H9 (cell line): ENCODE data around the gene AP3S1. TPM values are rescaled to one million over a fixed set of nuclear protein-coding genes. Genes with fewer than 3 reads are reported as not detected.

ENCODE experiments used
- DNase-seq: peaks from one replicate; pipeline ENCODE4 v3.0.0-alpha.2; 2017
- H2AFZ ChIP-seq: one replicate; pipeline ENCODE4 v1.6.1; 2013; ENCODE audit warnings: mild to moderate bottlenecking, low read length, control low read depth, moderate library complexity
- H2AK5ac ChIP-seq: 2 replicates; pipeline ENCODE4 v1.6.1; 2013; ENCODE audit warnings: low read length, control low read depth, mixed read lengths; ENCODE audit not compliant: insufficient read length
- H2BK120ac ChIP-seq: one replicate; pipeline ENCODE4 v1.6.1; 2013; ENCODE audit warnings: low read depth, mild to moderate bottlenecking, low read length, control low read depth, inconsistent platforms; ENCODE audit not compliant: poor library complexity, severe bottlenecking
- H2BK12ac ChIP-seq: 2 replicates; pipeline ENCODE4 v1.6.1; 2013; ENCODE audit warnings: low read length, control low read depth, mixed read lengths, low read depth; ENCODE audit not compliant: insufficient read length
- H2BK15ac ChIP-seq: 2 replicates; pipeline ENCODE4 v1.6.1; 2013; ENCODE audit warnings: low read depth, low read length, control low read depth
- H2BK20ac ChIP-seq: one replicate; pipeline ENCODE4 v1.6.1; 2013; ENCODE audit warnings: low read depth, mild to moderate bottlenecking, low read length, control low read depth, inconsistent platforms; ENCODE audit not compliant: poor library complexity, severe bottlenecking
- H2BK5ac ChIP-seq: 2 replicates; pipeline ENCODE4 v1.6.1; 2013; ENCODE audit warnings: low read length, control low read depth, mixed read lengths; ENCODE audit not compliant: insufficient read length
- H3K14ac ChIP-seq: 2 replicates; pipeline ENCODE4 v1.6.1; 2013; ENCODE audit warnings: low read length, control low read depth; ENCODE audit not compliant: insufficient read depth
- H3K18ac ChIP-seq: 2 replicates; pipeline ENCODE4 v1.6.1; 2013; ENCODE audit warnings: low read depth, mild to moderate bottlenecking, mixed read lengths, low read length, control low read depth; ENCODE audit not compliant: insufficient read length
- H3K23ac ChIP-seq: 2 replicates; pipeline ENCODE4 v1.6.1; 2013; ENCODE audit warnings: low read length, control low read depth, mixed read lengths, low read depth; ENCODE audit not compliant: insufficient read length
- H3K23me2 ChIP-seq: 2 replicates; pipeline ENCODE4 v1.6.1; 2013; ENCODE audit warnings: low read depth, mild to moderate bottlenecking, mixed read lengths, low read length, control low read depth; ENCODE audit not compliant: insufficient read length, poor library complexity, severe bottlenecking
- H3K27ac ChIP-seq: 2 replicates; pipeline ENCODE4 v1.5.1; 2013; ENCODE audit warnings: low read length, control low read depth, mixed read lengths, low read depth; ENCODE audit not compliant: insufficient read length
- H3K27me3 ChIP-seq: 2 replicates; pipeline ENCODE4 v1.6.1; 2013; ENCODE audit warnings: low read length, control low read depth, inconsistent platforms; ENCODE audit not compliant: insufficient read depth
- H3K4ac ChIP-seq: 2 replicates; pipeline ENCODE4 v1.6.1; 2013; ENCODE audit warnings: low read depth, mild to moderate bottlenecking, control low read depth, inconsistent platforms, low read length, moderate library complexity
- H3K4me1 ChIP-seq: 2 replicates; pipeline ENCODE4 v1.6.1; 2013; ENCODE audit warnings: low read length, control low read depth, inconsistent platforms; ENCODE audit not compliant: insufficient read depth
- H3K4me2 ChIP-seq: 2 replicates; pipeline ENCODE4 v1.6.1; 2013; ENCODE audit warnings: low read length, control low read depth, mixed read lengths; ENCODE audit not compliant: insufficient read length, insufficient read depth
- H3K56ac ChIP-seq: 2 replicates; pipeline ENCODE4 v1.6.1; 2013; ENCODE audit warnings: low read depth, mild to moderate bottlenecking, mixed read lengths, low read length, control low read depth; ENCODE audit not compliant: insufficient read length
- H3K79me1 ChIP-seq: 2 replicates; pipeline ENCODE4 v1.6.1; 2013; ENCODE audit warnings: low read depth, mild to moderate bottlenecking, moderate library complexity, low read length, control low read depth, inconsistent platforms; ENCODE audit not compliant: insufficient read depth, poor library complexity, severe bottlenecking
- H3K79me2 ChIP-seq: 2 replicates; pipeline ENCODE4 v1.6.1; 2013; ENCODE audit warnings: low read length, control low read depth, inconsistent platforms; ENCODE audit not compliant: insufficient read depth
- H3K9ac ChIP-seq: 2 replicates; pipeline ENCODE4 v1.6.1; 2013; ENCODE audit warnings: low read length, control low read depth, mixed read lengths; ENCODE audit not compliant: insufficient read length; ENCODE audit errors: extremely low read depth
- H3K9me3 ChIP-seq: one replicate; pipeline ENCODE4 v1.6.1; 2013; ENCODE audit warnings: low read depth, low read length, inconsistent platforms; ENCODE audit not compliant: control insufficient read depth
- H3T11ph ChIP-seq: one replicate; pipeline ENCODE4 v1.6.1; 2013; ENCODE audit warnings: mild to moderate bottlenecking, low read length, control low read depth, inconsistent platforms
- H4K20me1 ChIP-seq: one replicate; pipeline ENCODE4 v1.6.1; 2013; ENCODE audit not compliant: control insufficient read depth, insufficient read length, insufficient read depth
- H4K5ac ChIP-seq: 2 replicates; pipeline ENCODE4 v1.6.1; 2013; ENCODE audit warnings: low read depth, mild to moderate bottlenecking, mixed read lengths, low read length, control low read depth; ENCODE audit not compliant: insufficient read length
- H4K8ac ChIP-seq: replicated peaks from 2 replicates; pipeline ENCODE4 v1.6.1; 2013; ENCODE audit warnings: low read length, control low read depth, mixed read lengths, low read depth; ENCODE audit not compliant: insufficient read length
- H4K91ac ChIP-seq: 2 replicates; pipeline ENCODE4 v1.6.1; 2013; ENCODE audit warnings: low read depth, mild to moderate bottlenecking, moderate library complexity, mixed read lengths, low read length, control low read depth; ENCODE audit not compliant: insufficient read length
- H3K27ac Mint-ChIP-seq, 3 experiments: 2 replicates in 2 of 3; 3 replicates in 1 of 3; pipeline ENCODE4 v1.8.0; 2020 to 2021; ENCODE audit warnings: mixed read lengths in 3 of 3, mild to moderate bottlenecking in 1 of 3, moderate library complexity in 1 of 3
- H3K27me3 Mint-ChIP-seq: 2 replicates; pipeline ENCODE4 v1.8.0; 2021; ENCODE audit warnings: low read depth, mild to moderate bottlenecking, moderate library complexity, mixed read lengths
- H3K36me3 Mint-ChIP-seq, 3 experiments: 2 replicates in 2 of 3; 3 replicates in 1 of 3; pipeline ENCODE4 v1.8.0; 2020 to 2021; ENCODE audit warnings: low read depth in 3 of 3, mixed read lengths in 3 of 3; ENCODE audit not compliant: insufficient read depth in 1 of 3
- H3K4me1 Mint-ChIP-seq, 2 experiments: 2 replicates each; pipeline ENCODE4 v1.8.0; 2020; ENCODE audit warnings: mixed read lengths in 2 of 2
- H3K4me3 Mint-ChIP-seq, 2 experiments: 2 replicates in 1 of 2; 3 replicates in 1 of 2; pipeline ENCODE4 v1.8.0; 2020 to 2021; ENCODE audit warnings: mild to moderate bottlenecking in 2 of 2, mixed read lengths in 2 of 2, moderate library complexity in 1 of 2
- H3K9me3 Mint-ChIP-seq, 2 experiments: 2 replicates in 1 of 2; 3 replicates in 1 of 2; pipeline ENCODE4 v1.8.0; 2020; ENCODE audit warnings: mild to moderate bottlenecking in 2 of 2, mixed read lengths in 2 of 2, moderate library complexity in 1 of 2
- CTCF ChIP-seq: fragments of 200-600 bp; sonication (generic); conservative IDR thresholded peaks from 3 replicates; pipeline ENCODE4 v1.8.0; 2021; ENCODE audit warnings: antibody characterized with exemption, mild to moderate bottlenecking
- WGBS: extraction: QIAGEN DNeasy Blood & Tissue Kit; methylation state at CpG from one replicate; pipeline ENCODE4 v1.1.7; 2013; ENCODE audit warnings: missing lambda C conversion rate, low lambda C conversion rate, mixed read lengths; ENCODE audit not compliant: insufficient read length; ENCODE audit errors: extremely low coverage; 5-methylcytosine and 5-hydroxymethylcytosine counted together
- total RNA-seq: library from RNA; stranded (reverse); gene quantifications from 2 replicates; pipeline ENCODE4 v1.2.1, GENCODE V29; 2021

Gene AP3S1
- total RNA-seq, 1 experiment from 2014 or later, result 78.4 TPM

GRCh38 chr5:115818821-115819220 is 22.9 kb upstream of the AP3S1 start:
- no peaks in the 10 kb centered on the region for H3K79me1 ChIP-seq
- no peak overlapping the region for H3T11ph ChIP-seq
- TF ChIP-seq CTCF, result no peak
- H2AFZ ChIP-seq, result no peak overlapping the region
- no peak overlapping the region for H2AK5ac ChIP-seq
- H4K5ac ChIP-seq, result no peak overlapping the region
- H4K20me1 ChIP-seq, result no peaks in the 10 kb centered on the region
- no peak overlapping the region for H2BK15ac ChIP-seq
- H3K9ac ChIP-seq, result no peak overlapping the region
- peaks cover 7% of the 10 kb centered on the region for H3K23me2 ChIP-seq
- Mint-ChIP-seq H3K4me3 (no peak overlapping the region), H3K27me3 (peaks cover 26% of the 10 kb centered on the region), H3K4me1 (peaks cover 16 to 18% of the 10 kb centered on the region in 2 experiments), H3K36me3 (no peaks in the 10 kb centered on the region; a peak in 1 of 7 replicates), H3K9me3 (peaks cover 0 to under 1% of the 10 kb centered on the region in 2 experiments; a peak in 2 of 5 replicates), H3K27ac (no peak overlapping the region)
- H3K4me1 ChIP-seq, result no peaks in the 10 kb centered on the region
- H4K91ac ChIP-seq, result no peak overlapping the region
- no peak overlapping the region for H2BK120ac ChIP-seq
- no CpG with 5 or more reads among the region's 18 CpGs for WGBS
- no peak overlapping the region for H3K4me2 ChIP-seq
- peaks cover 9% of the 10 kb centered on the region; the same call in 1 of the 2 replicates for H3K27me3 ChIP-seq
- H3K9me3 ChIP-seq, result no peaks in the 10 kb centered on the region
- H3K27ac ChIP-seq, result no peak overlapping the region
- H2BK12ac ChIP-seq, result no peak overlapping the region
- no peak overlapping the region for H3K23ac ChIP-seq
- no peak overlapping the region for H3K56ac ChIP-seq
- H3K14ac ChIP-seq, result no peak overlapping the region
- H2BK20ac ChIP-seq, result no peak overlapping the region
- H3K79me2 ChIP-seq, result no peaks in the 10 kb centered on the region
- no peak overlapping the region for H3K18ac ChIP-seq
- no peak overlapping the region for H4K8ac ChIP-seq
- H3K4ac ChIP-seq, result no peak overlapping the region
- H2BK5ac ChIP-seq, result no peak overlapping the region
- DNase-seq, result no peak
